IMR-90 (cell line): Measurements from ENCODE around the gene DNM3. TPM values are rescaled to one million over a fixed set of nuclear protein-coding genes. Genes with fewer than 3 reads are reported as not detected.

ENCODE experiments used
- ATAC-seq: fragments of 200-7000 bp; cut with Tn5 transposase; 2 replicates; pipeline ENCODE4 v1.9.1; 2020; ENCODE audit warnings: low read depth, mild to moderate bottlenecking, moderate library complexity
- BruUV-seq: library from RNA; stranded (reverse); fragments of 400-500 nt; replicated peaks from 2 replicates; lab custom pipeline; 2021; lab: Mats Ljungman, UMichigan
- CTCF ChIA-PET: fragments of 300-600 bp; formaldehyde crosslinking; extraction: SDS; loops from one replicate; lab custom pipeline; 2021; ENCODE audit warnings: antibody characterized with exemption; lab: Yijun Ruan, JAX
- POLR2A ChIA-PET: fragments of 300-600 bp; sonication (Branson Sonifier 250); formaldehyde crosslinking; loops from one replicate; lab custom pipeline; 2022; ENCODE audit warnings: antibody characterized with exemption; ENCODE audit not compliant: unreplicated experiment; lab: Charles Lee
- DNase-seq: peaks from one replicate; pipeline ENCODE4 v3.0.0; 2013
- H2AFZ ChIP-seq: replicated peaks from 2 replicates; pipeline ENCODE3; 2013; ENCODE audit warnings: low read length, mild to moderate bottlenecking; ENCODE audit not compliant: poor library complexity
- H2AK5ac ChIP-seq: 2 replicates; pipeline ENCODE4 v1.6.1; 2013; ENCODE audit warnings: low read depth, low read length, inconsistent platforms
- H2AK9ac ChIP-seq: replicated peaks from 2 replicates; pipeline ENCODE3; 2013; ENCODE audit warnings: mild to moderate bottlenecking, low read depth, low read length, moderate library complexity; ENCODE audit not compliant: poor library complexity
- H2BK120ac ChIP-seq: 2 replicates; pipeline ENCODE4 v1.6.1; 2013; ENCODE audit warnings: low read depth, low read length, inconsistent platforms
- H2BK15ac ChIP-seq: 3 replicates; pipeline ENCODE4 v1.6.1; 2013; ENCODE audit warnings: low read depth, low read length, inconsistent platforms
- H2BK20ac ChIP-seq: 2 replicates; pipeline ENCODE4 v1.6.1; 2013; ENCODE audit warnings: low read depth, mild to moderate bottlenecking, inconsistent platforms, low read length, moderate library complexity
- H2BK5ac ChIP-seq: 2 replicates; pipeline ENCODE4 v1.6.1; 2013; ENCODE audit warnings: mild to moderate bottlenecking, low read depth, low read length, inconsistent platforms; ENCODE audit not compliant: poor library complexity, severe bottlenecking
- H3K14ac ChIP-seq: replicated peaks from 2 replicates; pipeline ENCODE4 v1.6.1; 2013; ENCODE audit warnings: low read depth, low read length, inconsistent platforms
- H3K18ac ChIP-seq: 2 replicates; pipeline ENCODE4 v1.6.1; 2013; ENCODE audit warnings: low read depth, low read length, control low read depth
- H3K23ac ChIP-seq: 2 replicates; pipeline ENCODE4 v1.6.1; 2013; ENCODE audit warnings: low read depth, low read length, inconsistent platforms
- H3K27ac ChIP-seq: 2 replicates; pipeline ENCODE4 v1.5.1; 2013; ENCODE audit warnings: mild to moderate bottlenecking, control low read depth, low read length; ENCODE audit not compliant: insufficient read depth
- H3K27me3 ChIP-seq: 2 replicates; pipeline ENCODE4 v1.6.1; 2013; ENCODE audit warnings: low read length; ENCODE audit not compliant: control insufficient read depth, insufficient read depth
- H3K36me3 ChIP-seq: 2 replicates; pipeline ENCODE4 v1.6.1; 2013; ENCODE audit warnings: low read length, mixed read lengths; ENCODE audit not compliant: control insufficient read depth, insufficient read depth
- H3K4ac ChIP-seq: 2 replicates; pipeline ENCODE4 v1.6.1; 2013; ENCODE audit warnings: low read depth, low read length, inconsistent platforms
- H3K4me1 ChIP-seq: 2 replicates; pipeline ENCODE4 v1.6.1; 2013; ENCODE audit warnings: low read length, mixed read lengths; ENCODE audit not compliant: control insufficient read depth, insufficient read depth
- H3K4me2 ChIP-seq: 2 replicates; pipeline ENCODE4 v1.6.1; 2013; ENCODE audit warnings: low read depth, mild to moderate bottlenecking, control low read depth, low read length, moderate library complexity
- H3K4me3 ChIP-seq: 2 replicates; pipeline ENCODE4 v1.5.1; 2013; ENCODE audit warnings: low read depth, mild to moderate bottlenecking, control low read depth, low read length, moderate library complexity; ENCODE audit not compliant: insufficient read depth
- H3K56ac ChIP-seq: 2 replicates; pipeline ENCODE4 v1.6.1; 2013; ENCODE audit warnings: low read length, inconsistent platforms; ENCODE audit not compliant: insufficient read depth; ENCODE audit errors: extremely low read depth
- H3K79me1 ChIP-seq, 2 experiments: 2 replicates each; pipeline ENCODE4 v1.6.1; 2013; ENCODE audit warnings: low read length in 2 of 2, inconsistent platforms in 1 of 2, low read depth in 1 of 2
- H3K9ac ChIP-seq: 2 replicates; pipeline ENCODE4 v1.6.1; 2013; ENCODE audit warnings: low read depth, low read length, control low read depth
- H3K9me1 ChIP-seq: 2 replicates; pipeline ENCODE4 v1.6.1; 2013; ENCODE audit warnings: low read length, inconsistent platforms; ENCODE audit not compliant: insufficient read depth
- H3K9me3 ChIP-seq: 2 replicates; pipeline ENCODE4 v1.6.1; 2013; ENCODE audit warnings: low read length; ENCODE audit not compliant: control insufficient read depth, insufficient read depth
- H4K20me1 ChIP-seq: 2 replicates; pipeline ENCODE4 v1.6.1; 2013; ENCODE audit warnings: low read length, inconsistent platforms; ENCODE audit not compliant: insufficient read depth
- H4K5ac ChIP-seq: 2 replicates; pipeline ENCODE4 v1.6.1; 2013; ENCODE audit warnings: mild to moderate bottlenecking, low read depth, low read length, control low read depth
- H4K8ac ChIP-seq, 2 experiments: 2 replicates each; pipeline ENCODE4 v1.6.1; 2013; ENCODE audit warnings: low read depth in 2 of 2, low read length in 2 of 2, control low read depth in 1 of 2, inconsistent platforms in 1 of 2
- H4K91ac ChIP-seq: 2 replicates; pipeline ENCODE4 v1.6.1; 2013; ENCODE audit warnings: low read depth, low read length, inconsistent platforms; ENCODE audit not compliant: insufficient read depth
- BHLHE40 ChIP-seq: fragments of 150-350 bp; IDR thresholded peaks from 2 replicates; pipeline ENCODE4 v1.6.1; 2016; ENCODE audit warnings: mild to moderate bottlenecking, low read depth, low read length
- CEBPB ChIP-seq: IDR thresholded peaks from 2 replicates; pipeline ENCODE4 v1.6.1; 2012; ENCODE audit warnings: low read depth, low read length, improper control_type of control experiment
- CHD1 ChIP-seq: IDR thresholded peaks from 2 replicates; pipeline ENCODE4 v1.6.1; 2012; ENCODE audit warnings: low read depth, low read length, improper control_type of control experiment
- ELK1 ChIP-seq: fragments of 150-350 bp; IDR thresholded peaks from 2 replicates; pipeline ENCODE4 v1.6.1; 2016; ENCODE audit warnings: low read depth, mild to moderate bottlenecking, low read length, moderate library complexity, borderline replicate concordance
- MXI1 ChIP-seq: IDR thresholded peaks from 2 replicates; pipeline ENCODE4 v1.6.1; 2012; ENCODE audit warnings: low read depth, mild to moderate bottlenecking, low read length, moderate library complexity, borderline replicate concordance
- NFE2L2 ChIP-seq: fragments of 150-350 bp; IDR thresholded peaks from 2 replicates; pipeline ENCODE4 v1.6.1; 2016; ENCODE audit warnings: low read depth, mild to moderate bottlenecking, low read length
- POLR2A ChIP-seq: IDR thresholded peaks from 2 replicates; pipeline ENCODE4 v1.6.1; 2012; ENCODE audit warnings: mild to moderate bottlenecking, low read depth, low read length
- RCOR1 ChIP-seq: IDR thresholded peaks from 2 replicates; pipeline ENCODE4 v1.6.1; 2012; ENCODE audit warnings: mild to moderate bottlenecking, low read length, improper control_type of control experiment; ENCODE audit not compliant: insufficient replicate concordance
- SMC3 ChIP-seq: fragments of 150-350 bp; IDR thresholded peaks from 2 replicates; pipeline ENCODE4 v1.6.1; 2016; ENCODE audit warnings: low read depth, mild to moderate bottlenecking, antibody characterized with exemption, low read length, moderate library complexity
- USF2 ChIP-seq: fragments of 150-350 bp; IDR thresholded peaks from 2 replicates; pipeline ENCODE4 v1.6.1; 2017; ENCODE audit warnings: mild to moderate bottlenecking, antibody characterized with exemption, low read length, low read depth
- WGBS, 2 experiments: methylation state at CpG; one replicate each; pipeline versions ENCODE4 v1.1.5 to v1.1.7; 2013; ENCODE audit warnings: missing lambda C conversion rate in 2 of 2; ENCODE audit not compliant: insufficient read length in 1 of 2; ENCODE audit errors: extremely low coverage in 2 of 2; 5-methylcytosine and 5-hydroxymethylcytosine counted together
- dilution Hi-C: fragments of 300-500 bp; cut with HindIII; formaldehyde crosslinking; loops from one replicate; pipeline ENCODE4 v1.14.3; 2018; ENCODE audit warnings: low sequenced_read_pairs; ENCODE audit not compliant: unreplicated experiment
- in situ Hi-C: fragments of 300-500 bp; cut with MboI; formaldehyde crosslinking; loops from 3 replicates; pipeline ENCODE4 v1.14.3; 2019; ENCODE audit warnings: low sequenced_read_pairs, inconsistent platforms, mixed read lengths
- intact Hi-C: fragments of 100-400 bp; cut with micrococcal nuclease; formaldehyde crosslinking; loops from 2 replicates; pipeline ENCODE4 v1.10.0; 2022
- polyA plus RNA-seq, 3 experiments: library from polyadenylated mRNA; depleted of rRNA; stranded (reverse); fragments of >200 nt; gene quantifications; 2 replicates each; pipeline ENCODE4 v1.2.3, GENCODE V29; 2012; ENCODE audit warnings: low replicate concordance in 1 of 3
- total RNA-seq: library from RNA; depleted of rRNA; stranded (reverse); fragments of >200 nt; gene quantifications from 2 replicates; pipeline ENCODE4 v1.2.3, GENCODE V29; 2012

DNM3 gene
- total and polyA plus RNA-seq, 2 of the 4 experiments (the other 2 are of a cell fraction): 0.36 TPM

GRCh38 chr1:171855381-171855780 is 14.1 kb downstream of the DNM3 start:
- DNase-seq (no peak), ATAC-seq (no peak)
- POLR2A ChIA-PET: no interaction called here
- Histone ChIP-seq H2BK20ac (no peak overlapping the region), H3K18ac (no peak overlapping the region), H3K36me3 (no peaks in the 10 kb centered on the region), H2BK15ac (no peak overlapping the region), H3K9ac (no peak overlapping the region), H3K4ac (no peak overlapping the region), H3K14ac (no peak overlapping the region), H3K56ac (no peak overlapping the region), H2BK5ac (no peak overlapping the region), H4K8ac (no peak overlapping the region), H3K9me3 (no peaks in the 10 kb centered on the region), H3K27me3 (peaks cover 1% of the 10 kb centered on the region), H4K5ac (no peak overlapping the region), H3K27ac (no peak overlapping the region), H4K91ac (no peak overlapping the region), H2AK5ac (no peak overlapping the region), H3K4me1 (no peaks in the 10 kb centered on the region), H3K4me2 (no peak overlapping the region), H2AK9ac (no peak overlapping the region), H2BK120ac (no peak overlapping the region), H3K9me1 (no peaks in the 10 kb centered on the region), H3K4me3 (no peak overlapping the region), H3K79me1 (no peaks in the 10 kb centered on the region), H2AFZ (no peak overlapping the region), H4K20me1 (no peaks in the 10 kb centered on the region), H3K23ac (no peak overlapping the region)
- dilution Hi-C loops (no loop called here), in situ Hi-C loops (no loop called here), intact Hi-C loops (no loop called here)
- no peak for TF ChIP-seq NFE2L2
- no peak for TF ChIP-seq RCOR1
- no peak for TF ChIP-seq BHLHE40
- TF ChIP-seq CEBPB: no peak
- no peak for TF ChIP-seq ELK1
- TF ChIP-seq USF2: no peak
- TF ChIP-seq POLR2A: no peak
- no peak for TF ChIP-seq SMC3
- no peak for TF ChIP-seq CHD1
- TF ChIP-seq MXI1: no peak
- CTCF ChIA-PET: no interaction called here
- WGBS, 2 experiments: no CpG with 5 or more reads among the region's 1 CpG
- BruUV-seq: no TSS peak
